ENCODE measurements around the gene FMNL2. TPM values are rescaled to one million over a fixed set of nuclear protein-coding genes. Genes with fewer than 3 reads are reported as not detected.
"Not testable (repeated sequence)": the region's sequence is repeated elsewhere in the genome, so short reads cannot be mapped to it uniquely, and the experiment has no call there.

The FMNL2 gene
- total RNA-seq, 2 donors from 2014 or later = 35.5 to 45.0 TPM

GRCh38 chr2:152363936-152364335 lies 29.0 kb downstream of the FMNL2 start:
- intact Hi-C loops (cut with DNase I) = no loop called here
- DNase-seq (ENCODE audit: low spot score) = no peak

GRCh38 chr2:152367547-152368390 lies 32.8 kb downstream of the FMNL2 start:
- no peak for DNase-seq (ENCODE audit: low spot score)
- intact Hi-C loops (cut with DNase I) = no loop called here

DNA sequence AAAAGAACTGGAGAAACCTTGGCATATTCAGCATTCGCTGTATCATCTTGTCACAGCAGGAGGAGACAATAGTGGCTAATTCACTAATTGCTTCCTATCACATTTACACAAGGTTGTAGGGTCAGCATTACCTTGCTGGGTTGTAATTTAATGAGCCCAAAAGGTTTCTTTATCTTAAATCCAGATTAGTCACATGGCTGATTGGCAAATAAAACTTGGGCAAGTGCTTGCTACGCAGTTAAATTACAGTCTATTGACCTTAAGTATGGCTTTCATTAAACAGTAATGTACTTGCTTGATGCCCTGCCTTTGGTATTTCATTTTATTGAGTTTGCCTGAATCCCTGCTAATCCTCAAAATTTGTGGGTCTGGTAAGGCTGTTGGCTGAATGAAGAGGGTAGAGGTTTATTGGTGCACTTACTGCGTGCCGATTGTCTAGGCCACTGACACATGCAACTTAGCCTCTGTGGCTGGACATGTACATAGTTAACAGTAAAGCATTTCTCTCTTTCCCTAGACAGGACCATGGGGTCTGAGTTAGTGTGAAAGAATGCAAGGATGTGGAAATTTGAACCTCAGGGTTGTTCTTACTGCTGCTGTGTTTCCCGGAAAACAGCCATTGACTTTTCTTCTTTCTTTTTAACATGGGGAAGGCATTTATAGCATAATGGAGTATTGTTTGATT lies 34.3 kb downstream of the FMNL2 start:
- intact Hi-C loops (cut with DNase I) = no loop called here
- no peak for DNase-seq (ENCODE audit: low spot score)

DNA sequence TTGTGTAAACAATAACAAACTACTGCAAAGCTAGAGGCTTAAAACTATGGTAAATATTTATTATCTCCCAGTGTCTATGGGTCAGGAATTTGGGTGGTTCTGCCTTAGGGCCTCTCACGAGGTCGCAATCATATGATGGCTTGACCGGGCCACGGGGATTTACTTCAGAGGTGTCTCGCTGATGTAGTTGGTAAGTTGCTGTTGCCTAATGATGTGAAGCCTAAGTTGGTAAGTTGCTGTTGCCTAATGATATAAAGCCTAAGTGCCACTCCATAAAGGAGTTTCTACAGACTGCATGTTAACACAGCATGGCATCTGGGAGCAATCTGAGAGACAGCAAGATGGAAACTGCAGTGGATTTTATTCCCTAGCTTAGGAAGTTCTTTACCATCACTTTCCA lies 35.8 kb downstream of the FMNL2 start:
- intact Hi-C loops (cut with DNase I) = no loop called here
- no peak for DNase-seq (ENCODE audit: low spot score)

DNA sequence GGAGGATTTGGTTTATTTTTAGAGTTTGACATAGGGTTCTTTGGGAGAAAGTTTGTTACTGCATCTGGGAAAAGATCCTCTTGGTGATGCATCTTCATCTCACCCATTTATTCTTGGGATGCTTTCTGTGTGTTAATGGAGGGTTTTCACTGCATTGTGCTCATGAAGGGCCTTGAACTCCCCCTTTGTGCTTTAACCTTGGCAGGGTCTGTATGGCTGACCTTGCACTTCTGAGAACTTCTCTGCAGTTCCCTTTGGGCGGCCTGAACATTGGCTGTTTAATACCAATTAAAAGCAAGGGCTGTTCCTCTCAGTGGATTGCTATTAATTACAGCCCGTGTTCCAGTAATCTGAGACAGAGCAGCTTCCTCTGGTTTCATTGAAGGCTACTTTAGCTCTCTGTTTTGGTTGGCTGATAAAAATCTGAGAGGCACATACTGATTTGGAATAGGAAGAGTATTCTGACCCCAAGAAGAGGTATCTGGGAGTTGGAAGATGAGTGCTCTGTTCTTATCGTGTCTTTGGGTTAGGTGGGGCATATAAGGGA lies 37.5 kb downstream of the FMNL2 start:
- intact Hi-C loops (cut with DNase I) = no loop called here
- DNase-seq (ENCODE audit: low spot score) = no peak

DNA sequence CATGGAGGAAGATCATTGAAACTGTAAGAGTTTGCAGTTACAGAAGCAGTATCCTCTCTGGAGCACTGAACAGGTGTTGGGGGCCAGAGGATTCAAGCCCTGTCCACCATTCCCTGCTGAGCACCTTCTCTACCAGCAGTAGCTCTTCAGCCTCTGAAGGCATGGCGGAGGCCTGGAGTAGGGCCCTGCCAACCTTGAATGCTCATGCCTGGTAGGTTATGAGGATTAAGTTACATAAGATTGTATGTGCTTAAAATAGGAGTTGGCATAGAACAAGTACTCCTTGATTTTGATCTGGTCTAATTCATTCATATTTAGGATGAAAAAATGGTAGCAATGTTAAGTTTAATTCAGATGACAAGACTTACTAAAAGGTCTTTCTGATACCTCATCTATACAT lies 40.2 kb downstream of the FMNL2 start:
- no peak for DNase-seq (ENCODE audit: low spot score)
- intact Hi-C loops (cut with DNase I) = no loop called here

GRCh38 chr2:152376385-152376784 lies 41.4 kb downstream of the FMNL2 start:
- no peak for DNase-seq (ENCODE audit: low spot score)
- intact Hi-C loops (cut with DNase I) = no loop called here

DNA sequence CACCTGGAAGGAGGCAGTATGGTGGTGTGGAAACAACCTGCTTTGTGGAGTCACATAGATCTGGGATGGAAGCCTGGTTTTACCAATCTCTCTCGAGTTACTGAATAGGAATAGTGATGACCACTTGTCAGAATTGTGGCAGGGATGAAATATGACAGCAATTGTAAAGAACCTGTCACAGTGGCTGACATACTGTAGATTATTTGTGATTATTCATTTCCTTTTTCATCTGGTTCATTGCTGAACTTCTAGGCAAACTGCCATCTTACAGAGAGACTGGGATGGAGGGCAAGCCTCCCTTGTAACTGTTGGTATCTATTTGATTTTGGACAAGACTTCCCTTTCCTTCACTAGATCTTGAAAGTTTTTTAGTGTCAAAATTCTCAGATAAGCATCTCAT lies 42.0 kb downstream of the FMNL2 start:
- no peak for DNase-seq (ENCODE audit: low spot score)
- intact Hi-C loops (cut with DNase I) = no loop called here

DNA sequence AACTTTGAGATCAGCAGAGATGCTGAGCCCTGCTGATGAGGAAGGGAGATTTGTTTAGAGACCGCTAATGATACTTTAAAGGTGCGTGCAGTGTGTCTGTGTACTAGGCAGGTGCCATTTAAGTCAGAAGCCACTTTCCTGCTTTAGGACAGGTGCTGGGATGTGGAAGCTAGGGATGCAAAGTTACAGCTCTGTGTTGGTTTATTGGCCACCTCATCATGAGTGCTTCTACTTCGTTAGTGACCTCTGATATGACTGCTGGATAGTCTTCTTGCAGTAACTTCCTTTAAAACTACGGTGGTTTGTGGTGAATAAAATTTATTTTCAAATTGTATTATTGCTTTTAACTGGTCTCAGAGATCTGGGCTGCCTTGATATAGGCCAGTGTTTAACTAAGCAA lies 44.1 kb downstream of the FMNL2 start:
- intact Hi-C loops (cut with DNase I) = loop anchor here in 1 of 2 donors (1.0 kb wide), 1 partner anchor 14 kb away; no protein-coding TSS in a partner anchor
- no peak for DNase-seq (ENCODE audit: low spot score)

- no peak for DNase-seq (ENCODE audit: low spot score)
- intact Hi-C loops (cut with DNase I) = no loop called here
These were observed 45.5 kb downstream of the FMNL2 start for GRCh38 chr2:152380261-152381055.

DNA sequence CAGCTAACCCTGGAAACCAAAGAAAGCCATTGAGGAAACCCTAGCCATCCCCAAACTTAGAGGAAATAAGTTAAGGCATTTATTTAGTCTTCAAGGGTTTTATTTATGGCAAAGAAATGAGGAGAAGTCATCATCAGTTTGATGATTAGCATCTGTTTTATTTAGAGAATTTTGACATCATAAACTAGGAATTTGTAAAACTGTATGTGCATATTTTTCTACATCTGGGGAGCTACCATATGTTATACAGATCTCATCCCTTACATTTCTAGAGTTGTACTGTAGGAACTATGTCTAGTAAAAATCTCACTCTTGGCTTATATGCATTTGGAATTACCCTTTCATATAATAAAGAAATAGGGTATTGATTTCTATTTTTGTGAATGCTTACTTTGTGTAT lies 48.7 kb downstream of the FMNL2 start:
- DNase-seq (ENCODE audit: low spot score) = no peak
- intact Hi-C loops (cut with DNase I) = loop anchor here in 1 of 2 donors (2.0 kb wide), 1 partner anchor 31 kb away; no protein-coding TSS in a partner anchor

- intact Hi-C loops (cut with DNase I) = no loop called here
- no peak for DNase-seq (ENCODE audit: low spot score)
These were observed 50.0 kb downstream of the FMNL2 start for GRCh38 chr2:152384992-152385391.

DNA sequence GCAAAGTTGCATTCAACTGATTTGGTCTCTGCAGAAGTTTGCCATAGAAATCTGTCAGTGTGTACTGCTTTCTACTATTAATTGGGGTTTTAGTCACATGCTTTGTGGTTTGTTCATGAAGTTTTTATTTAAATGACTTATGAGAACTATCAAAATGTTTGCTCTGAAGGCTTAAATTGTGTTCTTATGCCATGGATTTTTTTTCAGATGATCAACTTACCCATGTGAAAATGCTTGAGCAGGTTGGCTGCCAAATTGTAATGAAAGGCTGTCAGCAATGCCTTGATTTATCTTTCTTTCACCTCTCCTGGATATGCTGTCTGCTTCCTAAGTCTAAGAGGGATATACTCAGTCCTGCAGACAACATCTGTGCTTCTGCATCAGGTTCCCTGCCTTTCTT lies 50.7 kb downstream of the FMNL2 start:
- intact Hi-C loops (cut with DNase I) = no loop called here

GRCh38 chr2:152386266-152386665 lies 51.3 kb downstream of the FMNL2 start:
- intact Hi-C loops (cut with DNase I) = no loop called here
- DNase-seq (ENCODE audit: low spot score) = no peak

More for the DNA sequence above, 50.7 kb downstream of the FMNL2 start:
- DNase-seq (ENCODE audit: low spot score) = no peak

DNA sequence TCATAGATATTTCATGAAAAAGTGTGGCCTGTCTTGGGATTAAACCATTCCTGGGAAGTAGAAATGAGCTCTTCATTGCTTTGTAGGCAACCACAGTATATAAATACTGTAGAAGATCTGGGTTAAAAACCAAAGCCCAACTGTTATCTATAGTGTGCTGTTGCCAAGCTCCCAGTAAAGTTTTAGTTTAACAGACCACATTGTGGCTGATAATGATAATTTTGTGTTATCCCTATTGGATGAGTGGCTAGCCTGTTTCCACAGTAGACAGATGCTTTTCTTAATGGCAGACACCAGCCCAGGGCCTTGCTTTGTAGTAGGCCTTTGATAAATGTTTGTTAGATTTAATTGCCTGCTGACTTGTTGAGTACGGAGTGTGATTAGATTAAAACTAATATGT lies 52.1 kb downstream of the FMNL2 start:
- intact Hi-C loops (cut with DNase I) = no loop called here
- no peak for DNase-seq (ENCODE audit: low spot score)

DNA sequence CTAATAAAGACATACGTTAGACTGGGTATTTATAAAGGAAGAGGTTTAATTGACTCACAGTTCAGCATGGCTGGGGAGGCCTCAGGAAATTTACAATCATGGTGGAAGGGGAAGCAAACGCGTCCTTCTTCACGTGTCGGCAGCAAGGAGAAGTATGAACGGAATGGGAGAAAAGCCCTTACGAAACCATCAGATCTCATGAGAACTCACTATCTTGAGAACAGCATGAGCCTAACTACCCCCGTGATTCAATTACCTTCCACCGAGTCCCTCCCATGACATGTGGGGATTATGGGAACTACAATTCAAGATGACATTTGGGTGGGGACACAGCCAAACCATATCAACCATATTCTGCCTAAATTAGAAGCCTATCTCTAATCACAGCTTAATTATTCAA lies 53.3 kb downstream of the FMNL2 start:
- intact Hi-C loops (cut with DNase I); DNase-seq (ENCODE audit: low spot score): not testable (repeated sequence)

DNA sequence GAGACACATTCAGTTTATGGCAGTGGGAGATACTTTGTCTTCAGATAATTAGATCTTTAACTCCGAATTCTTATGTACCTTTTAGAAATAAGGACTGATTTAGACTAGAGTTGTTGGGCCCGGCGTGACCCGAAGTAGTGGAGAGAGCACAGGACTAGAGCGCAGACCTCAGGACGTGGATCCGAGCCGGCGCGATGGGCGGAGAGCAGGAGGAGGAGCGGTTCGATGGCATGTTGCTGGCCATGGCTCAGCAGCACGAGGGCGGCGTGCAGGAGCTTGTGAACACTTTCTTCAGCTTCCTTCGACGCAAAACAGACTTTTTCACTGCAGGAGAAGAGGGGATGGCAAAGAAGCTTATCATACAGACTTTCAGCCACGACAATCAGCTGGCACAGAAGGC lies 54.5 kb downstream of the FMNL2 start:
- intact Hi-C loops (cut with DNase I) = no loop called here

DNA sequence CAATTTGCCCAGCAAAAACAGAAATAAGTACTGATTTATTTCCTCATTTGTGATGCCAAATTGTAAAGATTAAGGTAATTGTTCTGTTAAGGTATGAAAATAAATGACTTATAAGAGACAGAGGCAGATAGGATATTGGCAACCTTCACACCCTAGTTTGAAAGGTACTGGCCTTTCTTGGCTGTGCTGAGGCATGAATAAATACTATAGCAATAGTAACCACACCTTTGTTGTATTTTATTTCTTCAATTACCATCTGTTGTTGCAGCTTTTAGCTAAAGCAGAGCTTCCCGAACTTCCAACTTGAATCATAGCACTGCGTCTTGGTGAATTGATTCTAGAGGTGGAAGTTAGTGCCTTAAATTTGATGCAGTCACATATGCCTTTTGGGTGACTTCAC lies 55.9 kb downstream of the FMNL2 start:
- intact Hi-C loops (cut with DNase I) = loop anchor here (10.0 kb wide), 1 partner anchor 46 kb away; no protein-coding TSS in a partner anchor
- DNase-seq (ENCODE audit: low spot score) = no peak

More for the DNA sequence above, 54.5 kb downstream of the FMNL2 start:
- DNase-seq (ENCODE audit: low spot score) = no peak

- intact Hi-C loops (cut with DNase I) = loop anchor here (10.0 kb wide), 1 partner anchor 47 kb away; no protein-coding TSS in a partner anchor
- DNase-seq (ENCODE audit: low spot score) = no peak
These were observed 56.3 kb downstream of the FMNL2 start for GRCh38 chr2:152391318-152391717.

Measured in posterior vena cava (tissue), 2 donors.